WERI-Rb-1 (cell line): ENCODE data around the gene SLC25A51.

Source experiments
- DNase-seq: peaks from one replicate; pipeline ENCODE4 v3.0.0-alpha.2; 2020
- H3K27ac ChIP-seq: fragments of 250-450 bp; sonication (Bioruptor Pico); 2 replicates; pipeline ENCODE4 v1.5.1; 2020; ENCODE audit warnings: mild to moderate bottlenecking, moderate library complexity
- H3K27me3 ChIP-seq: fragments of 250-450 bp; sonication (Bioruptor Pico); 2 replicates; pipeline ENCODE4 v1.5.1; 2021; ENCODE audit warnings: mild to moderate bottlenecking, low read depth, moderate library complexity; ENCODE audit not compliant: insufficient read depth, severe bottlenecking
- H3K36me3 ChIP-seq: fragments of 250-450 bp; sonication (Bioruptor Pico); 2 replicates; pipeline ENCODE4 v1.5.1; 2020; ENCODE audit warnings: mild to moderate bottlenecking, moderate library complexity
- H3K4me3 ChIP-seq: 2 replicates; pipeline ENCODE4 v1.5.1; 2011; ENCODE audit warnings: low read depth, mild to moderate bottlenecking, control low read depth, low read length
- H3K9me3 ChIP-seq: fragments of 250-450 bp; sonication (Bioruptor Pico); 2 replicates; pipeline ENCODE4 v1.5.1; 2021; ENCODE audit warnings: mild to moderate bottlenecking, moderate library complexity; ENCODE audit not compliant: severe bottlenecking
- TF ChIP-seq, protein P1 (sequence below): IDR thresholded peaks from 2 replicates; pipeline ENCODE4 v1.5.1; 2011; ENCODE audit warnings: low read depth, mild to moderate bottlenecking, control low read depth, inconsistent platforms, low read length

The SLC25A51 gene

GRCh38 chr9:37908283-37908682 is 4.4 kb upstream of the SLC25A51 start:
- Histone ChIP-seq H3K27me3 (no peaks in the 10 kb centered on the region), H3K9me3 (no peaks in the 10 kb centered on the region), H3K4me3 (no peak overlapping the region), H3K36me3 (no peaks in the 10 kb centered on the region), H3K27ac (no peak overlapping the region)
- no peak for DNase-seq
- TF ChIP-seq, protein P1, sequence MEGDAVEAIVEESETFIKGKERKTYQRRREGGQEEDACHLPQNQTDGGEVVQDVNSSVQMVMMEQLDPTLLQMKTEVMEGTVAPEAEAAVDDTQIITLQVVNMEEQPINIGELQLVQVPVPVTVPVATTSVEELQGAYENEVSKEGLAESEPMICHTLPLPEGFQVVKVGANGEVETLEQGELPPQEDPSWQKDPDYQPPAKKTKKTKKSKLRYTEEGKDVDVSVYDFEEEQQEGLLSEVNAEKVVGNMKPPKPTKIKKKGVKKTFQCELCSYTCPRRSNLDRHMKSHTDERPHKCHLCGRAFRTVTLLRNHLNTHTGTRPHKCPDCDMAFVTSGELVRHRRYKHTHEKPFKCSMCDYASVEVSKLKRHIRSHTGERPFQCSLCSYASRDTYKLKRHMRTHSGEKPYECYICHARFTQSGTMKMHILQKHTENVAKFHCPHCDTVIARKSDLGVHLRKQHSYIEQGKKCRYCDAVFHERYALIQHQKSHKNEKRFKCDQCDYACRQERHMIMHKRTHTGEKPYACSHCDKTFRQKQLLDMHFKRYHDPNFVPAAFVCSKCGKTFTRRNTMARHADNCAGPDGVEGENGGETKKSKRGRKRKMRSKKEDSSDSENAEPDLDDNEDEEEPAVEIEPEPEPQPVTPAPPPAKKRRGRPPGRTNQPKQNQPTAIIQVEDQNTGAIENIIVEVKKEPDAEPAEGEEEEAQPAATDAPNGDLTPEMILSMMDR, result no peak

- H3K27me3 ChIP-seq, result no peaks in the 10 kb centered on the region
- H3K4me3 ChIP-seq, result no peak overlapping the region
- H3K27ac ChIP-seq, result no peak overlapping the region
- H3K36me3 ChIP-seq, result no peaks in the 10 kb centered on the region; the same call in 1 of the 2 replicates
- no peaks in the 10 kb centered on the region for H3K9me3 ChIP-seq
- TF ChIP-seq, protein P1, result no peak
- no peak for DNase-seq
Observed at GRCh38 chr9:37906312-37907239, 2.6 kb upstream of the SLC25A51 start.

GRCh38 chr9:37905776-37906175 is 1.8 kb upstream of the SLC25A51 start:
- H3K27me3 ChIP-seq, result no peaks in the 10 kb centered on the region
- H3K36me3 ChIP-seq, result no peaks in the 10 kb centered on the region; the same call in 1 of the 2 replicates
- H3K9me3 ChIP-seq, result no peaks in the 10 kb centered on the region
- H3K27ac ChIP-seq, result no peak overlapping the region
- DNase-seq, result no peak
- no peak overlapping the region for H3K4me3 ChIP-seq
- TF ChIP-seq, protein P1, result no peak

- H3K4me3 ChIP-seq, result peak overlapping the region; percentile 76
Observed at GRCh38 chr9:37905131-37905505, 1.2 kb upstream of the SLC25A51 start.

GRCh38 chr9:37904445-37905130 is 661 bp upstream of the SLC25A51 start:
- H3K27me3 ChIP-seq, result no peaks in the 10 kb centered on the region
- peak overlapping the region; percentile 75 for H3K27ac ChIP-seq
- TF ChIP-seq, protein P1, result no peak
- peak overlapping the region; percentile 76 for H3K4me3 ChIP-seq
- no peaks in the 10 kb centered on the region for H3K9me3 ChIP-seq
- no peaks in the 10 kb centered on the region; the same call in 1 of the 2 replicates for H3K36me3 ChIP-seq
- peak; percentile 32 for DNase-seq

More at GRCh38 chr9:37905131-37905505, 1.2 kb upstream of the SLC25A51 start:
- peak; percentile 46 for DNase-seq
- H3K27ac ChIP-seq, result peak overlapping the region; percentile 75; the same call in 1 of the 2 replicates
- H3K27me3 ChIP-seq, result no peaks in the 10 kb centered on the region
- no peaks in the 10 kb centered on the region; the same call in 1 of the 2 replicates for H3K36me3 ChIP-seq
- H3K9me3 ChIP-seq, result no peaks in the 10 kb centered on the region
- TF ChIP-seq, protein P1, result no peak
